GM12872 (cell line): Measurements from ENCODE around the gene AAGAB.

Experiments used
- CTCF ChIP-seq: IDR thresholded peaks from 3 replicates; pipeline ENCODE4 v1.5.1; 2011; ENCODE audit warnings: low read depth, mild to moderate bottlenecking, low read length, moderate library complexity; ENCODE audit not compliant: insufficient read depth

Gene AAGAB

GRCh38 chr15:67248011-67248505 lies 6.4 kb downstream of the AAGAB start:
- no peak for TF ChIP-seq CTCF

GRCh38 chr15:67244971-67245478 lies 9.4 kb downstream of the AAGAB start:
- no peak for TF ChIP-seq CTCF

GRCh38 chr15:67242708-67243111 lies 11.8 kb downstream of the AAGAB start:
- no peak for TF ChIP-seq CTCF

- no peak for TF ChIP-seq CTCF
These were observed 13.2 kb downstream of the AAGAB start for GRCh38 chr15:67241132-67241855.

- TF ChIP-seq CTCF = peak; percentile 52
These were observed 14.0 kb downstream of the AAGAB start for GRCh38 chr15:67240235-67241131.

GRCh38 chr15:67232591-67232990 lies 21.9 kb downstream of the AAGAB start:
- no peak for TF ChIP-seq CTCF

- no peak for TF ChIP-seq CTCF
These were observed 24.0 kb downstream of the AAGAB start for GRCh38 chr15:67230504-67230903.
